ENCODE data around the gene SYTL1. TPM values are rescaled to one million over a fixed set of nuclear protein-coding genes. Genes with fewer than 3 reads are reported as not detected.

SYTL1 gene
- total RNA-seq, 4 donors from 2014 or later: 1.6 to 11.3 (median 4.8) TPM; not detected in 1

GRCh38 chr1:27306892-27307761 lies 34.7 kb upstream of the SYTL1 start:
- intact Hi-C loops (cut with DNase I; ENCODE audit: low total_unique reads): loop anchor here (10.0 kb wide), 1 partner anchor 358 kb away; no protein-coding TSS in a partner anchor
- no peaks in the 10 kb centered on the region for H3K9me3 ChIP-seq
- no peaks in the 10 kb centered on the region for H3K4me1 ChIP-seq
- no peak for DNase-seq
- no peak overlapping the region for H3K27ac ChIP-seq
- H3K36me3 ChIP-seq: no peaks in the 10 kb centered on the region
- no peaks in the 10 kb centered on the region for H3K27me3 ChIP-seq
- TF ChIP-seq POLR2A (IDR thresholded peaks at IDR 0.05) (no peak), CTCF (IDR thresholded peaks at IDR 0.05) (no peak)
- no peak overlapping the region for H3K4me3 ChIP-seq

- intact Hi-C loops (cut with DNase I; ENCODE audit: low total_unique reads): loop anchor here (10.0 kb wide), 1 partner anchor 357 kb away; no protein-coding TSS in a partner anchor
- H3K36me3 ChIP-seq: no peaks in the 10 kb centered on the region
Measured at GRCh38 chr1:27307874-27308598, 33.8 kb upstream of the SYTL1 start.

GRCh38 chr1:27314169-27314568 lies 27.7 kb upstream of the SYTL1 start:
- DNase-seq: no peak
- no peak overlapping the region for H3K4me3 ChIP-seq
- TF ChIP-seq CTCF (IDR thresholded peaks at IDR 0.05): no peak
- TF ChIP-seq POLR2A (IDR thresholded peaks at IDR 0.05): no peak

More at GRCh38 chr1:27307874-27308598, 33.8 kb upstream of the SYTL1 start:
- Histone ChIP-seq H3K4me3 (no peak overlapping the region), H3K9me3 (no peaks in the 10 kb centered on the region), H3K27me3 (no peaks in the 10 kb centered on the region), H3K27ac (no peak overlapping the region), H3K4me1 (no peaks in the 10 kb centered on the region)
- TF ChIP-seq CTCF (IDR thresholded peaks at IDR 0.05): no peak
- no peak for TF ChIP-seq POLR2A (IDR thresholded peaks at IDR 0.05)
- DNase-seq: no peak

GRCh38 chr1:27314737-27315136 lies 27.1 kb upstream of the SYTL1 start:
- Histone ChIP-seq H3K27ac (no peak overlapping the region), H3K27me3 (no peaks in the 10 kb centered on the region), H3K36me3 (no peaks in the 10 kb centered on the region), H3K4me1 (no peaks in the 10 kb centered on the region), H3K9me3 (no peaks in the 10 kb centered on the region), H3K4me3 (no peak overlapping the region)
- no peak for TF ChIP-seq POLR2A (IDR thresholded peaks at IDR 0.05)
- TF ChIP-seq CTCF (IDR thresholded peaks at IDR 0.05): no peak
- intact Hi-C loops (cut with DNase I; ENCODE audit: low total_unique reads): no loop called here
- DNase-seq: no peak

More at GRCh38 chr1:27314169-27314568, 27.7 kb upstream of the SYTL1 start:
- H3K36me3 ChIP-seq: no peaks in the 10 kb centered on the region
- no peak overlapping the region for H3K27ac ChIP-seq
- no peaks in the 10 kb centered on the region for H3K27me3 ChIP-seq
- no peaks in the 10 kb centered on the region for H3K9me3 ChIP-seq
- intact Hi-C loops (cut with DNase I; ENCODE audit: low total_unique reads): no loop called here
- no peaks in the 10 kb centered on the region for H3K4me1 ChIP-seq

GRCh38 chr1:27316860-27317259 lies 25.0 kb upstream of the SYTL1 start:
- TF ChIP-seq POLR2A (IDR thresholded peaks at IDR 0.05): no peak
- TF ChIP-seq CTCF (IDR thresholded peaks at IDR 0.05): no peak
- no peak overlapping the region for H3K27ac ChIP-seq
- no peaks in the 10 kb centered on the region for H3K27me3 ChIP-seq
- H3K9me3 ChIP-seq: no peaks in the 10 kb centered on the region
- no peak overlapping the region for H3K4me3 ChIP-seq
- H3K36me3 ChIP-seq: no peaks in the 10 kb centered on the region
- intact Hi-C loops (cut with DNase I; ENCODE audit: low total_unique reads): no loop called here
- no peaks in the 10 kb centered on the region for H3K4me1 ChIP-seq
- no peak for DNase-seq

Data from uterus (tissue), 4 donors.